GM12892 (cell line): ENCODE results near the gene MAP4K3.

ENCODE experiments used
- POLR2A ChIP-seq: IDR thresholded peaks from 2 replicates; pipeline ENCODE4 v1.6.1; 2011; ENCODE audit warnings: low read depth, low read length, control low read depth
- POLR2AphosphoS5 ChIP-seq: IDR thresholded peaks from 2 replicates; pipeline ENCODE4 v1.6.1; 2011; ENCODE audit warnings: low read depth, low read length, control low read depth
- TAF1 ChIP-seq: IDR thresholded peaks from 2 replicates; pipeline ENCODE4 v1.6.1; 2011; ENCODE audit warnings: low read depth, mild to moderate bottlenecking, control low read depth, low read length, borderline replicate concordance

- TF ChIP-seq POLR2A (no peak), TAF1 (no peak), POLR2AphosphoS5 (no peak)
Observed at GRCh38 chr2:39432701-39433100, 4.4 kb downstream of the MAP4K3 start.
